Measurements from ENCODE around the gene BAHCC1. TPM values are rescaled to one million over a fixed set of nuclear protein-coding genes. Genes with fewer than 3 reads are reported as not detected.

BAHCC1 gene
- total and polyA plus RNA-seq, 2 of the 8 experiments (the other 6 are each of a cell fraction or from before 2014, with no cell fraction given): 0.26 to 0.58 TPM

DNA sequence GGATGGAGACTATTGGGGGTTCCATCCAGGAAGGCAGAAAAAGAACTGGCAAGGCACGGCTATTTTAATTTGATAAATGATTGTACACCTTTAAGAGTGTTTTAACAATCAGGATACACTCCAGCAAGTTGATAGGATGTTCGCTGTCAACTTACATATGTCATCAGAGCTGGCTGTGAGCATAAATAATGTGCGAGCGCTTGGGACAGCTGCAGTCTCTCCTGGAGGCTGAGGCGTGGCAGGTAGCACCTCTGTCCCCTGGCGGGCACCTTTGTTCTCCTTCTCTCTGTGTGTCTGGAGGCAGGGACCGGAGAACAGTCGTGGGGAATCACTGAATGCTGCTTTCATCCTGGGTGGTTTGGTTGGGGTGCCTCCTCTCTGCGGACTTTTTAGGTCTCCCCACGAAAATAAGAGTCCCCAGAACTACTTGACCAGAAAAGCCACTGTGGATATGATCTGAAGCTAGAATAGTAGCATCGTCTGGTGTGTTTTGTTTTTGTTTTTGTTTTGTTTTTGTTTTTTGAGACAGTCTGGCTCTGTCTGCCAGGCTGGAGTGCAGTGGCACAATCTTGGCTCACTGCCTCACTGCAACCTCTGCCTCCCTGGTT, 9.4 kb downstream of the BAHCC1 start:
- H2AFZ ChIP-seq (ENCODE audit: low read length): no peak overlapping the region
- H3K4me1 ChIP-seq (replicated peaks in 1 of 4; ENCODE audit: control insufficient read depth in 3 of 4, insufficient read depth in 4 of 4, low read length in 3 of 4): peaks cover 5 to 33% (median 21%) of the 10 kb centered on the region in 4 experiments
- H2BK120ac ChIP-seq (replicated peaks; ENCODE audit: low read depth, low read length): no peak overlapping the region
- H3K18ac ChIP-seq (ENCODE audit: extremely low read depth, low read length): no peak overlapping the region
- peaks cover 8% of the 10 kb centered on the region; the same call in 1 of the 2 replicates for H3K23me2 ChIP-seq (ENCODE audit: low read depth, low read length)
- no peak for TF ChIP-seq SP2 (IDR thresholded peaks at IDR 0.05; ENCODE audit: low read length)
- no peak for DNase-seq (ENCODE audit: low read depth in 1 of 2, low spot score in 2 of 2)
- H3K4me3 ChIP-seq (ENCODE audit: extremely low read depth in 1 of 4, insufficient read depth in 2 of 4, low read depth in 3 of 4, low read length in 4 of 4): no peak overlapping the region
- H3K9ac ChIP-seq (replicated peaks in 1 of 4; ENCODE audit: extremely low read depth in 1 of 4, low read depth in 3 of 4, low read length in 3 of 4): no peak overlapping the region
- no peak overlapping the region for H4K8ac ChIP-seq (ENCODE audit: extremely low read depth, insufficient read depth, low read length)
- H3K9me3 ChIP-seq (ENCODE audit: insufficient read depth in 2 of 2, low read depth in 1 of 2, low read length in 1 of 2): no peaks in the 10 kb centered on the region
- H3K79me2 ChIP-seq (ENCODE audit: control insufficient read depth in 1 of 2, insufficient read depth in 2 of 2, low read length in 2 of 2): no peaks in the 10 kb centered on the region
- H3K4me2 ChIP-seq (ENCODE audit: insufficient read depth in 1 of 2, low read depth in 2 of 2, low read length in 2 of 2): no peak overlapping the region
- ChIA-PET CTCF (ENCODE audit: partially characterized antibody) (interaction anchor here (0.9 to 10.7 kb wide), 16 partner anchors 9 to 152 kb away, joined by 3 to 89 read pairs (median 4); partner anchors contain the start of gene BAHCC1), POLR2A (ENCODE audit: partially characterized antibody) (interaction anchor here (1.3 to 1.7 kb wide), 2 partner anchors 8 to 11 kb away, joined by 4 read pairs; no protein-coding TSS in a partner anchor)
- no peak overlapping the region for H3K23ac ChIP-seq (ENCODE audit: insufficient read length)
- H4K20me1 ChIP-seq (replicated peaks in 1 of 2; ENCODE audit: control insufficient read depth in 1 of 2, insufficient read depth in 2 of 2, low read length in 2 of 2): peaks cover 0 to 1% of the 10 kb centered on the region in 2 experiments
- WGBS, 2 experiments (ENCODE audit: extremely low coverage in 1 of 2, insufficient coverage in 1 of 2, insufficient read length in 1 of 2, insufficient replicate concordance in 2 of 2, low coverage in 1 of 2, low lambda C conversion rate in 2 of 2, missing lambda C conversion rate in 1 of 2): 71% methylated on average over 11 of the region's 11 CpGs; no CpG with 5 or more reads in 1 of the 2 experiments
- H3K27ac ChIP-seq (ENCODE audit: low read depth, low read length): no peak overlapping the region
- H3K79me1 ChIP-seq (ENCODE audit: low read depth, low read length): no peaks in the 10 kb centered on the region
- no peak for FAIRE-seq
- no peak overlapping the region for H3K14ac ChIP-seq (ENCODE audit: insufficient read length)
- H3K56ac ChIP-seq (replicated peaks; ENCODE audit: insufficient read length, low read depth, low read length): no peak overlapping the region
- H2BK15ac ChIP-seq (ENCODE audit: low read length): no peak overlapping the region; the same call in 1 of the 2 replicates
- no peak overlapping the region for H2BK5ac ChIP-seq (ENCODE audit: low read depth, low read length)
- H4K5ac ChIP-seq (ENCODE audit: insufficient read length, low read depth, low read length): no peak overlapping the region
- peaks cover 13 to 40% (median 34%) of the 10 kb centered on the region in 4 experiments for H3K27me3 ChIP-seq (replicated peaks in 1 of 4; ENCODE audit: control insufficient read depth in 3 of 4, extremely low read depth in 1 of 4, insufficient read depth in 3 of 4, low read length in 3 of 4)
- H2BK12ac ChIP-seq (ENCODE audit: low read depth, low read length): peak overlapping the region; percentile 33; the same call in 1 of the 2 replicates
- H3K36me3 ChIP-seq (ENCODE audit: control insufficient read depth in 2 of 4, insufficient read depth in 4 of 4, low read length in 3 of 4): no peaks in the 10 kb centered on the region; a peak in 1 of 8 replicates
- H2BK20ac ChIP-seq (ENCODE audit: low read length): no peak overlapping the region
- H3K4ac ChIP-seq (replicated peaks; ENCODE audit: insufficient read length, low read depth, low read length): no peak overlapping the region
- H4K91ac ChIP-seq (replicated peaks; ENCODE audit: insufficient read length, low read length): no peak overlapping the region
- 0 out of 2 replicates have a peak overlapping the region, but pooled peaks have one; percentile 40 for H2AK5ac ChIP-seq (ENCODE audit: low read depth, low read length)

All from H1 (cell line).